ENCODE results near the gene CMKLR1.

Gene CMKLR1

GRCh38 chr12:108269224-108269623 is 69.9 kb downstream of the CMKLR1 start:
- DNase-seq (ENCODE audit: low read depth in 2 of 2), result no peak

GRCh38 chr12:108268397-108268796 is 70.7 kb downstream of the CMKLR1 start:
- DNase-seq (ENCODE audit: low read depth in 2 of 2), result no peak

GRCh38 chr12:108267450-108267849 is 71.7 kb downstream of the CMKLR1 start:
- no peak for DNase-seq (ENCODE audit: low read depth in 2 of 2)

GRCh38 chr12:108266131-108266530 is 73.0 kb downstream of the CMKLR1 start:
- no peak for DNase-seq (ENCODE audit: low read depth in 2 of 2)

GRCh38 chr12:108265505-108265904 is 73.6 kb downstream of the CMKLR1 start:
- no peak for DNase-seq (ENCODE audit: low read depth in 2 of 2)

GRCh38 chr12:108260969-108261368 is 78.1 kb downstream of the CMKLR1 start:
- no peak for DNase-seq (ENCODE audit: low read depth in 2 of 2)

- no peak for DNase-seq (ENCODE audit: low read depth in 2 of 2)
Observed at GRCh38 chr12:108260039-108260438, 79.1 kb downstream of the CMKLR1 start.

- DNase-seq (ENCODE audit: low read depth in 2 of 2), result no peak
Observed at GRCh38 chr12:108257610-108258106, 81.5 kb downstream of the CMKLR1 start.

- DNase-seq (ENCODE audit: low read depth in 2 of 2), result no peak
Observed at GRCh38 chr12:108257004-108257403, 82.1 kb downstream of the CMKLR1 start.

GRCh38 chr12:108255252-108255602 is 83.9 kb downstream of the CMKLR1 start:
- no peak for DNase-seq (ENCODE audit: low read depth in 2 of 2)

- DNase-seq (ENCODE audit: low read depth in 2 of 2), result no peak
Observed at GRCh38 chr12:108254517-108255251, 84.4 kb downstream of the CMKLR1 start.

GRCh38 chr12:108254030-108254429 is 85.1 kb downstream of the CMKLR1 start:
- DNase-seq (ENCODE audit: low read depth in 2 of 2), result no peak

GRCh38 chr12:108253540-108253939 is 85.6 kb downstream of the CMKLR1 start:
- no peak for DNase-seq (ENCODE audit: low read depth in 2 of 2)

GRCh38 chr12:108252523-108252922 is 86.6 kb downstream of the CMKLR1 start:
- no peak for DNase-seq (ENCODE audit: low read depth in 2 of 2)

- no peak for DNase-seq (ENCODE audit: low read depth in 2 of 2)
Observed at GRCh38 chr12:108248011-108248410, 91.1 kb downstream of the CMKLR1 start.

- DNase-seq (ENCODE audit: low read depth in 2 of 2), result no peak
Observed at GRCh38 chr12:108247130-108247529, 92.0 kb downstream of the CMKLR1 start.

- no peak for DNase-seq (ENCODE audit: low read depth in 2 of 2)
Observed at GRCh38 chr12:108241986-108242703, 97.0 kb downstream of the CMKLR1 start.

GRCh38 chr12:108240928-108241327 is 98.2 kb downstream of the CMKLR1 start:
- DNase-seq (ENCODE audit: low read depth in 2 of 2), result no peak

- DNase-seq (ENCODE audit: low read depth in 2 of 2), result no peak
Observed at GRCh38 chr12:108240027-108240785, 98.9 kb downstream of the CMKLR1 start.

GRCh38 chr12:108239378-108239777 is 99.7 kb downstream of the CMKLR1 start:
- DNase-seq (ENCODE audit: low read depth in 2 of 2), result no peak

- no peak for DNase-seq (ENCODE audit: low read depth in 2 of 2)
Observed at GRCh38 chr12:108238474-108238873, 100.6 kb downstream of the CMKLR1 start.
